Peyer's patch (tissue), 4 donors: Measurements from ENCODE around the gene HSD17B12. TPM values are rescaled to one million over a fixed set of nuclear protein-coding genes. Genes with fewer than 3 reads are reported as not detected.
"Not testable (repeated sequence)": the region's sequence is repeated elsewhere in the genome, so short reads cannot be mapped to it uniquely, and the experiment has no call there.

ENCODE experiments used
- DNase-seq, 3 donors: peaks; one replicate each; pipeline ENCODE4 v3.0.0-alpha.2; 2017 to 2019
- H3K27ac ChIP-seq, 4 donors: fragments of 200-600 bp; sonication (generic); one replicate each; pipeline ENCODE4 v1.5.1; 2016 to 2019
- H3K27me3 ChIP-seq, 2 donors: fragments of 200-600 bp; sonication (generic); one replicate each; pipeline ENCODE4 v1.5.1; 2019
- H3K36me3 ChIP-seq, 3 donors: fragments of 200-600 bp; sonication (generic); one replicate each; pipeline ENCODE4 v1.5.1; 2016 to 2019
- H3K4me1 ChIP-seq, 4 donors: fragments of 200-600 bp; sonication (generic); one replicate each; pipeline ENCODE4 v1.5.1; 2016 to 2019
- H3K4me3 ChIP-seq, 4 donors: fragments of 200-600 bp; sonication (generic); 1 replicate in 3 of 4; 2 replicates in 1 of 4; pipeline ENCODE4 v1.5.1; 2016 to 2019; ENCODE audit warnings: mild to moderate bottlenecking in 1 of 4
- H3K9me3 ChIP-seq, 4 donors: fragments of 200-600 bp; sonication (generic); one replicate each; pipeline ENCODE4 v1.5.1; 2016 to 2019; ENCODE audit warnings: mild to moderate bottlenecking in 1 of 4
- POLR2A ChIP-seq, 2 donors: fragments of 450-650 bp; IDR thresholded peaks; one replicate each; pipeline ENCODE4 v1.5.1; 2017; ENCODE audit warnings: antibody characterized with exemption in 2 of 2, mild to moderate bottlenecking in 2 of 2, moderate library complexity in 2 of 2
- total RNA-seq, 4 donors: library from RNA; depleted of rRNA; stranded (reverse); fragments of >200 nt; gene quantifications; one replicate each; pipeline ENCODE4 v1.1.0, GENCODE V29; 2016
- TF ChIP-seq, protein P1 (sequence below), 6 experiments: fragments of 450-650 bp in 4 of 6; fragments of 200-600 bp in 2 of 6; sonication (generic) in 1 of 6; IDR thresholded peaks; one replicate each; pipeline ENCODE4 v1.5.1; 2017 to 2019; ENCODE audit warnings: antibody characterized with exemption in 6 of 6, mild to moderate bottlenecking in 3 of 6, moderate library complexity in 1 of 6

Gene HSD17B12
- total RNA-seq, 4 donors from 2014 or later, result 12.4 to 69.0 (median 59.4) TPM

DNA sequence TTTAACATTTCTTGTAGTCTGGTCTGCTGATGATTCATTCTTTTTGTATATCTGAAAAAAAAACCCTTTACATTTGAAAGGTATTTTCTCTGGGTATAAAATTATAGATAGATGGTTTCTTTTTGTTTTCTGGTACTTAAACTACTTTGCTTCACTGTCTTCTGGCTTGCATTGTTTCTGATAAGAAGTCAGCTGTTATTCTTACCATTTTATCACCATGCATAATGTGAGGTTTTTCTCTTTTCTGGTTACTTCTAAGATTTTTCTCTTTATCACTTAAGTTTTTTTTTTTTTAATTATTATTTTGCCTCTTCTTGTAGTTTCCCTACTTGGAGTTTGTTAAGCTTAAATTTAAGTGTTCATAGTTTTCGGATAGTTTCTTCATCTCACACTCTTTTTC is 84.7 kb downstream of the HSD17B12 start:
- H3K4me1 ChIP-seq, result no peaks in the 10 kb centered on the region
- no peaks in the 10 kb centered on the region for H3K27me3 ChIP-seq
- TF ChIP-seq, protein P1, sequence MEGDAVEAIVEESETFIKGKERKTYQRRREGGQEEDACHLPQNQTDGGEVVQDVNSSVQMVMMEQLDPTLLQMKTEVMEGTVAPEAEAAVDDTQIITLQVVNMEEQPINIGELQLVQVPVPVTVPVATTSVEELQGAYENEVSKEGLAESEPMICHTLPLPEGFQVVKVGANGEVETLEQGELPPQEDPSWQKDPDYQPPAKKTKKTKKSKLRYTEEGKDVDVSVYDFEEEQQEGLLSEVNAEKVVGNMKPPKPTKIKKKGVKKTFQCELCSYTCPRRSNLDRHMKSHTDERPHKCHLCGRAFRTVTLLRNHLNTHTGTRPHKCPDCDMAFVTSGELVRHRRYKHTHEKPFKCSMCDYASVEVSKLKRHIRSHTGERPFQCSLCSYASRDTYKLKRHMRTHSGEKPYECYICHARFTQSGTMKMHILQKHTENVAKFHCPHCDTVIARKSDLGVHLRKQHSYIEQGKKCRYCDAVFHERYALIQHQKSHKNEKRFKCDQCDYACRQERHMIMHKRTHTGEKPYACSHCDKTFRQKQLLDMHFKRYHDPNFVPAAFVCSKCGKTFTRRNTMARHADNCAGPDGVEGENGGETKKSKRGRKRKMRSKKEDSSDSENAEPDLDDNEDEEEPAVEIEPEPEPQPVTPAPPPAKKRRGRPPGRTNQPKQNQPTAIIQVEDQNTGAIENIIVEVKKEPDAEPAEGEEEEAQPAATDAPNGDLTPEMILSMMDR (IDR thresholded peaks at IDR 0.05), result no peak
- TF ChIP-seq POLR2A (IDR thresholded peaks at IDR 0.05), result no peak
- no peak overlapping the region for H3K27ac ChIP-seq
- H3K36me3 ChIP-seq, result peaks cover 0 to under 1% (median 0%) of the 10 kb centered on the region in 3 donors
- no peak for DNase-seq
- H3K4me3 ChIP-seq, result no peak overlapping the region
- no peaks in the 10 kb centered on the region for H3K9me3 ChIP-seq

DNA sequence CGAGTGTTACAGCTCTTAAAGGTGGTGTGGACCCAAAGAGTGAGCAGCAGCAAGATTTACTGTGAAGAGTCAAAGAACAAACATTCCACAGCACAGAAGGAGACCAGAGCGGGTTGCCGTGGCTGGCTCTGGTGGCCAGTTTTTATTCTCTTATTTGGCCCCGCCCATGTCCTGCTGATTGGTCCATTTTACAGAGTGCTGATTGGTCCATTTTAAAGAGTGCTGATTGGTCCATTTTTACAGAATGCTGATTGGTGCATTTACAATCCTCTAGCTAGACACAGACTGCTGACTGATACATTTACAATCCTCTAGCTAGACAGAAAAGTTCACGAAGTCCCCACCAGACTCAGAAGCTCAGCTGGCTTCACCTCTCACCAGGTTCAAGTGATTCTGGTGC is 88.1 kb downstream of the HSD17B12 start:
- DNase-seq, H3K4me1 ChIP-seq, H3K9me3 ChIP-seq, H3K4me3 ChIP-seq, H3K36me3 ChIP-seq, H3K27me3 ChIP-seq, H3K27ac ChIP-seq: not testable (repeated sequence)

DNA sequence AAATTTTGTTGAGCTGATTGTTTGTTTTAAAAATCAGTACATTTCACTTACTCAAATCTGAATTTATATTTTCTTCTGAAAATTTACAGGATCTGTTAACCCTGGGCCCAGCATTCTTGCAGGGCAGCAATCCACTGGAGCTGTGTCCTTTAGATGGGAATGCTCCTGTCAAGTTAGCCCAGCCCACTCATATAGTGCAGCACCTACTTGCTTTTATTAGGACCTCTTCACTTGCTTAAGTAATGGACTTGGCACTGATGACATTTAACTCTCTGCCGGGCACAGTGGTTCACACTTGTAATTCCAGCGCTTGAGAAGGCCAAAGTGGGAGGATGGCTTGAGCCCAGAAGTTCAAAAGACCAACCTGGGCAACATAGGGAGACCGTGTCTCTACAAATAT is 89.6 kb downstream of the HSD17B12 start:
- Histone ChIP-seq H3K36me3 (no peaks in the 10 kb centered on the region), H3K27ac (no peak overlapping the region), H3K27me3 (no peaks in the 10 kb centered on the region), H3K4me3 (no peak overlapping the region), H3K9me3 (no peaks in the 10 kb centered on the region), H3K4me1 (no peaks in the 10 kb centered on the region)
- DNase-seq, result no peak
- TF ChIP-seq, protein P1 (IDR thresholded peaks at IDR 0.05), result no peak
- no peak for TF ChIP-seq POLR2A (IDR thresholded peaks at IDR 0.05)

DNA sequence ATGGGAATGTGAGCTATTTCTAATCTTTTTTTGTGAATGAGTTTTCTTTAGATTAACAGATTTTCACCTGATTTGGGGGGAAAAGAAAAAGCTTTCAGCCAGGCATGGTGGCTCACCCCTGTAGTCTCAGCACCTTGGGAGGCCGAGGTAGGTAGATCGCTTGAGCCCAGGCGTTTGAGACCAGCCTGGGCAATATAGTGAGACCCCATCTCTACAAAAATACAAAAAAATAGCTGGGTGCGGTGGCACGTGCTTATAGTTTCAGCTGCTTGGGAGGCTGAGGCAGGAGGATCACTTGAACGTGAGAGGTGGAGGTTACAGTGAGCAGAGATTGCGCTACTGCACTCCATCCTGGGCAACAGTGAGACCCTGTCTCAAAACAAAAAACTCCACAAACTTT is 92.2 kb downstream of the HSD17B12 start:
- Histone ChIP-seq H3K36me3 (no peaks in the 10 kb centered on the region), H3K4me3 (no peak overlapping the region), H3K27me3 (no peaks in the 10 kb centered on the region), H3K4me1 (no peaks in the 10 kb centered on the region), H3K9me3 (no peaks in the 10 kb centered on the region), H3K27ac (no peak overlapping the region)
- DNase-seq, result no peak
- no peak for TF ChIP-seq POLR2A (IDR thresholded peaks at IDR 0.05)
- TF ChIP-seq, protein P1 (IDR thresholded peaks at IDR 0.05), result no peak

DNA sequence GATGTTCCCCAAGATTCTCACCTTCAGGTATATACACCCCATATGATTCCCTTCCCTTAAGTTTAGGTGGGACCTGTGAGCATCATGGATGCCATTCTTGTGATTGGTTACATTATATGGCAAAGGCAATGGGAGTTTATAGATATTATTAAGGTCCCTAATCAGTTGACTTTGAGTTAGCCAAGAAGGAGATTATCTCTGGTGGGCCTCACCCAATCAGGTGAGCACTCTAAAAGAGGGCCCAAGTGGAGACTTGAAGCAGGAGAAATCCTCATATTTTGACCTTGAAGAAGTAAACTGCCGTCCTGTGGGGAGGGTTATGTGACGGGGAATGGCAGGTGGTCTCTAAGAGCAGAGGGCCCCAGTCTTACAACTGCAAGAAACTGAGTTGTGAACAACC is 94.2 kb downstream of the HSD17B12 start:
- no peak for TF ChIP-seq POLR2A (IDR thresholded peaks at IDR 0.05)
- TF ChIP-seq, protein P1 (IDR thresholded peaks at IDR 0.05), result no peak
- no peaks in the 10 kb centered on the region for H3K27me3 ChIP-seq
- H3K36me3 ChIP-seq, result no peaks in the 10 kb centered on the region
- no peak for DNase-seq
- H3K4me3 ChIP-seq, result no peak overlapping the region
- no peaks in the 10 kb centered on the region for H3K4me1 ChIP-seq
- no peaks in the 10 kb centered on the region for H3K9me3 ChIP-seq
- H3K27ac ChIP-seq, result no peak overlapping the region

DNA sequence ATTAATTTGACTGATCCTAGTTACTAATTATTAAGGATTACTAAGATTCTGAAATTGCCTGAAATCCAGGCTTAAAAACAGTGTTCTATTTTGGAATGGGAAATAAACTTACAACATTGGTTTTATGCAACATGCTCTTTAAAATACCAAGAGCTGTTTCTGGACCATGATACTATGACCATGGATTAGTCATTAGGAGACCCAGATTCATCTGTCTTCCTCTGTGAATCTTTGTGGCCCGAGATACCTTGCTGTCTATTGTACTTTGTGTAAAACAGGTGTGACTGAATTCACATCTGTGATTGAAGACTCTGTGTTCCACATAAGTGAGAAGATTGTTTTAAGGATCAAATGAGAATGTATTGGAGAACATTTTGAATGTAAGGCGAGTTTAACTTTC is 98.8 kb downstream of the HSD17B12 start:
- Histone ChIP-seq H3K36me3 (no peaks in the 10 kb centered on the region), H3K9me3 (peaks cover 0 to 6% (median 0%) of the 10 kb centered on the region in 4 donors), H3K4me1 (no peaks in the 10 kb centered on the region), H3K4me3 (no peak overlapping the region), H3K27ac (no peak overlapping the region), H3K27me3 (no peaks in the 10 kb centered on the region)
- no peak for TF ChIP-seq POLR2A (IDR thresholded peaks at IDR 0.05)
- TF ChIP-seq, protein P1 (IDR thresholded peaks at IDR 0.05), result no peak
- no peak for DNase-seq
